GM12878 (cell line): ENCODE measurements around the gene MARK4. TPM values are rescaled to one million over a fixed set of nuclear protein-coding genes. Genes with fewer than 3 reads are reported as not detected.
A peak's percentile ranks its signal among the peaks of the same experiment; 100 is the strongest.

ENCODE experiments used
- ATAC-seq: fragments of 200-7000 bp; cut with Tn5 transposase; 3 replicates; pipeline ENCODE4 v1.9.1; 2020; ENCODE audit warnings: mild to moderate bottlenecking, moderate library complexity
- Bru-seq: library from RNA; stranded (reverse); fragments of 400-500 nt; gene quantifications from one replicate; lab custom pipeline; 2021; lab: Mats Ljungman, UMichigan
- BruChase-seq, 2 experiments: library from RNA; stranded (reverse); fragments of 400-500 nt; gene quantifications; one replicate each; lab custom pipeline; 2021; lab: Mats Ljungman, UMichigan
- BruUV-seq: library from RNA; stranded (reverse); fragments of 400-500 nt; replicated peaks from 2 replicates; lab custom pipeline; 2021; lab: Mats Ljungman, UMichigan
- CTCF ChIA-PET: fragments of 300-600 bp; sonication (Branson Sonifier 250); formaldehyde crosslinking; extraction: SDS; loops from one replicate; lab custom pipeline; 2021; ENCODE audit warnings: inconsistent platforms; lab: Yijun Ruan, JAX
- POLR2A ChIA-PET: fragments of 350-600 bp; formaldehyde crosslinking; extraction: SDS; loops from one replicate; lab custom pipeline; 2021; ENCODE audit warnings: inconsistent platforms; lab: Charles Lee
- RAD21 ChIA-PET: fragments of 300-600 bp; sonication (Branson Sonifier 250); formaldehyde crosslinking; loops from one replicate; lab custom pipeline; 2023; ENCODE audit warnings: antibody characterized with exemption; ENCODE audit not compliant: unreplicated experiment; lab: Charles Lee
- SMC1A ChIA-PET: fragments of 300-600 bp; sonication (Branson Sonifier 250); formaldehyde crosslinking; loops from one replicate; lab custom pipeline; 2023; ENCODE audit not compliant: unreplicated experiment, uncharacterized antibody; lab: Charles Lee
- DNase-seq: peaks from one replicate; pipeline ENCODE4 v3.0.0-alpha.2; 2011; ENCODE audit warnings: low read depth, low spot score
- FAIRE-seq: peaks from 3 replicates; lab custom pipeline; 2011; peaks lifted over from hg19 to GRCh38; lab: Jason Lieb, UNC
- H2AFZ ChIP-seq: 2 replicates; pipeline ENCODE4 v1.6.0; 2011; ENCODE audit warnings: low read depth, low read length, control low read depth; ENCODE audit not compliant: control insufficient read depth
- H3K27ac ChIP-seq: 2 replicates; pipeline ENCODE4 v1.5.1; 2011; ENCODE audit warnings: control low read depth; ENCODE audit not compliant: control insufficient read depth, insufficient read depth
- H3K27me3 ChIP-seq, 2 experiments: replicated peaks in 1 of 2; 2 replicates each; pipeline versions ENCODE4 v1.6.0 to v1.6.1; 2011; ENCODE audit warnings: low read length in 1 of 2; ENCODE audit not compliant: control insufficient read depth in 2 of 2, insufficient read depth in 2 of 2
- H3K36me3 ChIP-seq, 2 experiments: 2 replicates each; pipeline ENCODE4 v1.5.1; 2011; ENCODE audit warnings: low read length in 1 of 2; ENCODE audit not compliant: control insufficient read depth in 2 of 2, insufficient read depth in 2 of 2
- H3K4me1 ChIP-seq: 2 replicates; pipeline ENCODE4 v1.6.1; 2011; ENCODE audit warnings: mild to moderate bottlenecking, low read length, moderate library complexity, mixed read lengths; ENCODE audit not compliant: control insufficient read depth, insufficient read depth
- H3K4me2 ChIP-seq: 2 replicates; pipeline ENCODE4 v1.6.0; 2011; ENCODE audit warnings: control low read depth; ENCODE audit not compliant: control insufficient read depth, insufficient read depth
- H3K4me3 ChIP-seq: fragments of 200-600 bp; sonication (generic); 2 replicates; pipeline ENCODE4 v1.5.1; 2016
- H3K79me2 ChIP-seq: 2 replicates; pipeline ENCODE4 v1.6.0; 2011; ENCODE audit warnings: low read length; ENCODE audit not compliant: control insufficient read depth, insufficient read depth
- H3K9ac ChIP-seq: 2 replicates; pipeline ENCODE4 v1.8.0; 2011; ENCODE audit warnings: low read length, control low read depth, mixed read lengths; ENCODE audit not compliant: control insufficient read depth, insufficient read depth
- H3K9me3 ChIP-seq: replicated peaks from 3 replicates; pipeline ENCODE4 v1.5.1; 2011; ENCODE audit warnings: mild to moderate bottlenecking, low read length; ENCODE audit not compliant: control insufficient read depth, insufficient read depth
- H4K20me1 ChIP-seq: 2 replicates; pipeline ENCODE4 v1.6.0; 2011; ENCODE audit not compliant: control insufficient read depth, insufficient read depth
- EGR1 ChIP-seq, 2 experiments: IDR thresholded peaks; 1 replicate in 1 of 2; 2 replicates in 1 of 2; pipeline ENCODE4 v1.6.1; 2011 to 2012; ENCODE audit warnings: low read depth in 2 of 2, low read length in 2 of 2, borderline replicate concordance in 1 of 2, mild to moderate bottlenecking in 1 of 2, moderate library complexity in 1 of 2
- HDGF ChIP-seq: fragments of 450-650 bp; IDR thresholded peaks from 2 replicates; pipeline ENCODE4 v1.6.1; 2016; ENCODE audit warnings: antibody characterized with exemption
- NBN ChIP-seq: fragments of 450-650 bp; IDR thresholded peaks from 2 replicates; pipeline ENCODE4 v1.6.1; 2016
- POLR2A ChIP-seq: IDR thresholded peaks from 2 replicates; pipeline ENCODE4 v1.6.1; 2011; ENCODE audit warnings: low read depth, mild to moderate bottlenecking, low read length
- YBX1 ChIP-seq: fragments of 450-650 bp; IDR thresholded peaks from 2 replicates; pipeline ENCODE4 v1.6.1; 2016; ENCODE audit warnings: antibody characterized with exemption
- WGBS: methylation state at CpG from one replicate; pipeline ENCODE4 v1.1.6; 2016; ENCODE audit warnings: low lambda C conversion rate; ENCODE audit not compliant: insufficient replicate concordance, insufficient coverage; ENCODE audit errors: missing lambda C conversion rate; 5-methylcytosine and 5-hydroxymethylcytosine counted together
- in situ Hi-C: fragments of 300-500 bp; cut with MboI; formaldehyde crosslinking; loops from 9 replicates; pipeline ENCODE4 v1.14.3; 2018; ENCODE audit warnings: mixed read lengths
- intact Hi-C: fragments of 100-400 bp; cut with micrococcal nuclease; formaldehyde crosslinking; loops from one replicate; pipeline ENCODE4 v1.14.2; 2022; ENCODE audit not compliant: unreplicated experiment
- long read RNA-seq, 2 experiments: library from polyadenylated mRNA; unstranded; transcript quantifications; one replicate each; pipeline ENCODE4 v2.0.0, GENCODE V29; 2019 to 2020
- polyA minus RNA-seq, 3 experiments: library from RNA; depleted of rRNA, polyadenylated mRNA; stranded (reverse); fragments of >200 nt; gene quantifications; 2 replicates each; pipeline ENCODE4 v1.2.3, GENCODE V29; 2011
- polyA plus RNA-seq, 11 experiments: library from polyadenylated mRNA; depleted of rRNA in 4 of 11; unstranded in 6 of 11; stranded (reverse) in 5 of 11; fragments of >200 nt; fragmentation: Nextera tagmentation in 4 of 11; fragmentation: Illumina TruSeq in 1 of 11; extraction: Ambion mirVana in 4 of 11; extraction: Trizol in 1 of 11; gene quantifications; 1 replicate in 1 of 11; 2 replicates in 10 of 11; pipeline versions ENCODE4 v1.2.1 to v1.2.3, GENCODE V29; 2011 to 2016; ENCODE audit warnings: inconsistent platforms in 2 of 11, missing spikeins in 2 of 11, low read depth in 1 of 11
- total RNA-seq, 4 experiments: library from RNA; depleted of rRNA in 3 of 4; stranded (reverse); fragments of >200 nt in 3 of 4; fragmentation: Illumina TruSeq in 1 of 4; extraction: Trizol in 1 of 4; gene quantifications; 2 replicates each; pipeline versions ENCODE4 v1.2.1 to v1.2.3, GENCODE V29; 2013 to 2021
- TF ChIP-seq, protein P1 (sequence below): fragments of 450-650 bp; formaldehyde crosslinking; IDR thresholded peaks from 2 replicates; pipeline ENCODE4 v1.5.0; 2022; ENCODE audit warnings: mild to moderate bottlenecking, missing genetic modification characterization
- TF ChIP-seq, protein P2 (sequence below): IDR thresholded peaks from 2 replicates; pipeline ENCODE4 v1.6.1; 2011; ENCODE audit warnings: borderline replicate concordance, low read depth, mild to moderate bottlenecking, moderate library complexity, low read length; ENCODE audit not compliant: insufficient read depth, poor library complexity, severe bottlenecking

MARK4 gene
- 30.1 and 31.1 TPM in 2 replicates for total RNA-seq (2013; cell fraction: nucleolus; rRNA removed)
- total RNA-seq (2014; rRNA removed): 4.5 and 6.4 TPM in 2 replicates
- 3.7 and 3.8 TPM in 2 replicates for total RNA-seq (2014; rRNA removed; fragmentation: Illumina TruSeq; extraction: Trizol)
- total RNA-seq (2021): 20.4 and 24.3 TPM in 2 replicates
- polyA plus RNA-seq (2011; ENCODE audit: low read depth): 5.2 TPM
- polyA plus RNA-seq (2011; rRNA removed): 6.6 TPM in 2 replicates
- polyA plus RNA-seq (2011; cell fraction: cytosol; rRNA removed): 4.8 and 6.8 TPM in 2 replicates
- polyA plus RNA-seq (2011; cell fraction: nucleus; rRNA removed): 11.3 and 14.1 TPM in 2 replicates
- polyA plus RNA-seq (2012): 12.9 and 20.2 TPM in 2 replicates
- polyA plus RNA-seq (2014; fragmentation: Illumina TruSeq; extraction: Trizol): 7.8 and 16.9 TPM in 2 replicates
- under 1 TPM; 0.66 TPM for polyA plus RNA-seq (2014; fragmentation: Nextera tagmentation; extraction: Ambion mirVana)
- 10.5 and 12.1 TPM in 2 replicates for polyA plus RNA-seq (2014; rRNA removed)
- polyA plus RNA-seq (2016; fragmentation: Nextera tagmentation; extraction: Ambion mirVana): 1 to 10 TPM; 2.0 to 2.7 TPM
- 15.8 and 18.2 TPM in 2 replicates for polyA minus RNA-seq (2011; rRNA and poly(A)+ RNA removed)
- 8.2 and 9.4 TPM in 2 replicates for polyA minus RNA-seq (2011; cell fraction: cytosol; rRNA and poly(A)+ RNA removed)
- polyA minus RNA-seq (2011; cell fraction: nucleus; rRNA and poly(A)+ RNA removed): 3.5 and 5.2 TPM in 2 replicates
- Bru-seq, nascent RNA: percentile 60 among the genes with signal in this experiment
- BruChase-seq, experiment 1, labeled RNA remaining after a 6-hour chase: percentile 75 among the genes with signal in this experiment
- BruChase-seq, experiment 2, labeled RNA remaining after a 2-hour chase: percentile 71 among the genes with signal in this experiment
- long read RNA-seq, experiment 1: 0 reads
- long read RNA-seq, experiment 2, partial matches to known transcripts: 0 of 2 reads
- long read RNA-seq, experiment 2, other reads (novel, unspliced or antisense): 2 of 2 reads

GRCh38 chr19:45250832-45251451 lies at the start of gene MARK4:
Gene MARK4 (plus strand): TSS chr19:45251271. CDS start chr19:45251589, 318 bp downstream.
- no peak for FAIRE-seq
- BruUV-seq: no TSS peak

More at GRCh38 chr19:45250832-45251451, at the start of gene MARK4:
- ATAC-seq (peak; percentile 71), DNase-seq (no peak)
- Histone ChIP-seq H3K9ac (peak within 1 kb of the TSS; percentile 79), H3K4me3 (peak within 1 kb of the TSS; percentile 98), H4K20me1 (no peaks in the 10 kb centered on the region), H3K79me2 (peaks cover 24% of the 10 kb centered on the region), H3K27ac (peak within 1 kb of the TSS; percentile 53), H3K36me3 (peaks cover 0 to 4% of the 10 kb centered on the region in 2 experiments; a peak in 1 of 4 replicates), H3K9me3 (no peaks in the 10 kb centered on the region), H3K4me1 (peaks cover 15% of the 10 kb centered on the region), H3K4me2 (peak within 1 kb of the TSS; percentile 86), H3K27me3 (no peaks in the 10 kb centered on the region), H2AFZ (peak within 1 kb of the TSS; percentile 97)
- in situ Hi-C loops: no loop called here
- TF ChIP-seq YBX1: 0 out of 2 replicates have a peak, but pooled peaks have one; percentile 62
- peak; percentile 69; the same call in 1 of the 2 replicates for TF ChIP-seq NBN
- TF ChIP-seq, protein P1, sequence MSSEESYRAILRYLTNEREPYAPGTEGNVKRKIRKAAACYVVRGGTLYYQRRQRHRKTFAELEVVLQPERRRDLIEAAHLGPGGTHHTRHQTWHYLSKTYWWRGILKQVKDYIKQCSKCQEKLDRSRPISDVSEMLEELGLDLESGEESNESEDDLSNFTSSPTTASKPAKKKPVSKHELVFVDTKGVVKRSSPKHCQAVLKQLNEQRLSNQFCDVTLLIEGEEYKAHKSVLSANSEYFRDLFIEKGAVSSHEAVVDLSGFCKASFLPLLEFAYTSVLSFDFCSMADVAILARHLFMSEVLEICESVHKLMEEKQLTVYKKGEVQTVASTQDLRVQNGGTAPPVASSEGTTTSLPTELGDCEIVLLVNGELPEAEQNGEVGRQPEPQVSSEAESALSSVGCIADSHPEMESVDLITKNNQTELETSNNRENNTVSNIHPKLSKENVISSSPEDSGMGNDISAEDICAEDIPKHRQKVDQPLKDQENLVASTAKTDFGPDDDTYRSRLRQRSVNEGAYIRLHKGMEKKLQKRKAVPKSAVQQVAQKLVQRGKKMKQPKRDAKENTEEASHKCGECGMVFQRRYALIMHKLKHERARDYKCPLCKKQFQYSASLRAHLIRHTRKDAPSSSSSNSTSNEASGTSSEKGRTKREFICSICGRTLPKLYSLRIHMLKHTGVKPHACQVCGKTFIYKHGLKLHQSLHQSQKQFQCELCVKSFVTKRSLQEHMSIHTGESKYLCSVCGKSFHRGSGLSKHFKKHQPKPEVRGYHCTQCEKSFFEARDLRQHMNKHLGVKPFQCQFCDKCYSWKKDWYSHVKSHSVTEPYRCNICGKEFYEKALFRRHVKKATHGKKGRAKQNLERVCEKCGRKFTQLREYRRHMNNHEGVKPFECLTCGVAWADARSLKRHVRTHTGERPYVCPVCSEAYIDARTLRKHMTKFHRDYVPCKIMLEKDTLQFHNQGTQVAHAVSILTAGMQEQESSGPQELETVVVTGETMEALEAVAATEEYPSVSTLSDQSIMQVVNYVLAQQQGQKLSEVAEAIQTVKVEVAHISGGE (CRISPR knock-in tag): no peak
- TF ChIP-seq HDGF: peak; percentile 92
- TF ChIP-seq, protein P2, sequence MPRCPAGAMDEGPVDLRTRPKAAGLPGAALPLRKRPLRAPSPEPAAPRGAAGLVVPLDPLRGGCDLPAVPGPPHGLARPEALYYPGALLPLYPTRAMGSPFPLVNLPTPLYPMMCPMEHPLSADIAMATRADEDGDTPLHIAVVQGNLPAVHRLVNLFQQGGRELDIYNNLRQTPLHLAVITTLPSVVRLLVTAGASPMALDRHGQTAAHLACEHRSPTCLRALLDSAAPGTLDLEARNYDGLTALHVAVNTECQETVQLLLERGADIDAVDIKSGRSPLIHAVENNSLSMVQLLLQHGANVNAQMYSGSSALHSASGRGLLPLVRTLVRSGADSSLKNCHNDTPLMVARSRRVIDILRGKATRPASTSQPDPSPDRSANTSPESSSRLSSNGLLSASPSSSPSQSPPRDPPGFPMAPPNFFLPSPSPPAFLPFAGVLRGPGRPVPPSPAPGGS: no peak
- peak; percentile 69 for TF ChIP-seq POLR2A
- TF ChIP-seq EGR1 (IDR thresholded peaks at IDR 0.05; ENCODE audit: borderline replicate concordance in 1 of 2, low read depth in 2 of 2, low read length in 2 of 2): peak in 1 of 2 experiments; percentile 41; a peak in 1 of 3 replicates
- CTCF ChIA-PET: interaction anchor here (1.6 kb wide), 1 partner anchor 172 kb away, joined by 4 read pairs; the partner anchor contains the start of gene GEMIN7
- intact Hi-C loops: loop anchor here (5.0 kb wide), 1 partner anchor 86 kb away; no protein-coding TSS in a partner anchor
- RAD21 ChIA-PET: no interaction called here
- 3% methylated on average over 5 of the region's 58 CpGs for WGBS
- SMC1A ChIA-PET: no interaction called here
- POLR2A ChIA-PET: no interaction called here
